Neural cell (in vitro differentiated cells): ENCODE measurements around the gene CCL8. TPM values are rescaled to one million over a fixed set of nuclear protein-coding genes. Genes with fewer than 3 reads are reported as not detected.

Experiments
- H2AFZ ChIP-seq: fragments of 200-600, 300-800 bp; sonication (generic), shearing (Covaris generic); 2 replicates; pipeline ENCODE4 v1.6.0; 2014; ENCODE audit warnings: low read depth, mild to moderate bottlenecking, antibody characterized with exemption, low read length, moderate library complexity
- H3F3A ChIP-seq: fragments of 200-600 bp; shearing (Covaris generic); 2 replicates; pipeline ENCODE4 v1.6.1; 2016; ENCODE audit warnings: mild to moderate bottlenecking, moderate library complexity, mixed read lengths, antibody characterized with exemption, low read length; ENCODE audit not compliant: insufficient read depth, poor library complexity, severe bottlenecking
- H3K27ac ChIP-seq: fragments of 200-600, 300-800 bp; sonication (generic), shearing (Covaris generic); 2 replicates; pipeline ENCODE4 v1.5.1; 2014; ENCODE audit warnings: mild to moderate bottlenecking, low read length, moderate library complexity
- H3K27me3 ChIP-seq: fragments of 300-800, 200-600 bp; sonication (generic), shearing (Covaris generic); 2 replicates; pipeline ENCODE4 v1.6.0; 2014; ENCODE audit warnings: mild to moderate bottlenecking, low read depth, low read length, moderate library complexity; ENCODE audit not compliant: insufficient read depth
- H3K36me3 ChIP-seq: fragments of 300-800, 200-600 bp; sonication (generic), shearing (Covaris generic); 2 replicates; pipeline ENCODE4 v1.5.1; 2014; ENCODE audit warnings: mild to moderate bottlenecking, antibody characterized with exemption, low read length, moderate library complexity; ENCODE audit not compliant: insufficient read depth
- H3K4me2 ChIP-seq: fragments of 300-800, 200-600 bp; sonication (generic), shearing (Covaris generic); 2 replicates; pipeline ENCODE4 v1.6.0; 2014; ENCODE audit warnings: mild to moderate bottlenecking, low read length
- H3K4me3 ChIP-seq: fragments of 300-800, 200-600 bp; sonication (generic), shearing (Covaris generic); 2 replicates; pipeline ENCODE4 v1.5.1; 2014; ENCODE audit warnings: mild to moderate bottlenecking, low read length, moderate library complexity
- H3K79me2 ChIP-seq: fragments of 200-600 bp; shearing (Covaris generic); replicated peaks from 2 replicates; pipeline ENCODE4 v1.6.0; 2014; ENCODE audit warnings: mild to moderate bottlenecking, low read length, moderate library complexity; ENCODE audit not compliant: insufficient read depth
- H3K9ac ChIP-seq: fragments of 300-800, 200-600 bp; sonication (generic), shearing (Covaris generic); 2 replicates; pipeline ENCODE4 v1.6.1; 2016; ENCODE audit warnings: mild to moderate bottlenecking, low read length, mixed read lengths
- H3K9me2 ChIP-seq: fragments of 200-600 bp; shearing (Covaris generic); 2 replicates; pipeline ENCODE4 v1.6.1; 2016; ENCODE audit warnings: mild to moderate bottlenecking, low read length, mixed read lengths; ENCODE audit not compliant: insufficient read depth
- H3K9me3 ChIP-seq: fragments of 200-600, 300-800 bp; sonication (generic), shearing (Covaris generic); 2 replicates; pipeline ENCODE4 v1.6.1; 2016; ENCODE audit warnings: mild to moderate bottlenecking, mixed run types, low read length, moderate library complexity, mixed read lengths
- H4K20me1 ChIP-seq: fragments of 200-600 bp; shearing (Covaris generic); 2 replicates; pipeline ENCODE4 v1.6.1; 2016; ENCODE audit warnings: mild to moderate bottlenecking, mixed run types; ENCODE audit not compliant: insufficient read depth
- EP300 ChIP-seq: fragments of 450-650 bp; conservative IDR thresholded peaks from 2 replicates; pipeline ENCODE4 v1.6.1; 2014; ENCODE audit warnings: antibody characterized with exemption, mild to moderate bottlenecking, moderate library complexity; ENCODE audit not compliant: poor library complexity, severe bottlenecking
- EZH2 ChIP-seq: fragments of 200-600, 300-800 bp; shearing (Covaris generic), sonication (generic); IDR thresholded peaks from 2 replicates; pipeline ENCODE4 v1.6.1; 2014; ENCODE audit warnings: antibody characterized with exemption, low read length, borderline replicate concordance, mild to moderate bottlenecking; ENCODE audit not compliant: insufficient read depth, poor library complexity, severe bottlenecking
- MXI1 ChIP-seq: fragments of 450-650 bp; conservative IDR thresholded peaks from 2 replicates; pipeline ENCODE4 v1.6.1; 2014; ENCODE audit warnings: antibody characterized with exemption, mild to moderate bottlenecking; ENCODE audit not compliant: poor library complexity, severe bottlenecking
- POLR2AphosphoS5 ChIP-seq: IDR thresholded peaks from 2 replicates; pipeline ENCODE4 v1.6.1; 2012
- RAD21 ChIP-seq: fragments of 450-650 bp; conservative IDR thresholded peaks from 2 replicates; pipeline ENCODE4 v1.6.1; 2014; ENCODE audit warnings: antibody characterized with exemption, mild to moderate bottlenecking, moderate library complexity
- SMC3 ChIP-seq: fragments of 450-650 bp; conservative IDR thresholded peaks from 2 replicates; pipeline ENCODE4 v1.6.1; 2014; ENCODE audit warnings: antibody characterized with exemption, mild to moderate bottlenecking, moderate library complexity; ENCODE audit not compliant: poor library complexity
- TAF1 ChIP-seq: IDR thresholded peaks from 2 replicates; pipeline ENCODE4 v1.6.1; 2012; ENCODE audit warnings: low read depth
- polyA plus RNA-seq: library from polyadenylated mRNA; depleted of rRNA; stranded (reverse); fragments of >200 nt; gene quantifications from 2 replicates; pipeline ENCODE4 v1.2.3, GENCODE V29; 2014
- TF ChIP-seq, protein P1 (sequence below): fragments of 450-650 bp; IDR thresholded peaks from 2 replicates; pipeline ENCODE4 v1.5.1; 2014; ENCODE audit warnings: antibody characterized with exemption, mild to moderate bottlenecking, moderate library complexity; ENCODE audit not compliant: poor library complexity, severe bottlenecking
- TF ChIP-seq, protein P2 (sequence below): IDR thresholded peaks from 2 replicates; pipeline ENCODE4 v1.6.1; 2012; ENCODE audit warnings: borderline replicate concordance

Gene CCL8
- polyA plus RNA-seq, 1 donor from 2014 or later, result not detected

DNA sequence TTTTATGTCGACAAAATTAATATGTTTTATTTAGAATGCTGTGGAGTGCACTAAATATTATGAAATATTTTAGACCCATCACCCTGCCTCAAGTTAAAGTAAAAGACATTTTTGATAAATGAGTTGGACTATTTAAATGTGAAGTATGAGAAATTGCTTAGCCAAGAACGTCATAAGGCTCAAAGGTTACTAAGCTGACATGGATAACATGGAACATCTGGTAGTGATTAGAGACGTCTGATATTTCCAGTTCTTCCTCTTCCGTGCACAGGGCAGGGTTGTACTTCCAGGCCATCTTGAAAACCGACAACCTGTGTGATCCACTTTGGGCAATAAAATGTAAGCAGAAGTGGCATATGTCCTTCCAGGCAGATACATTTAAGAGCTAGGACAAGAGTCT lies 7.2 kb upstream of the CCL8 start:
- Histone ChIP-seq H3K27me3 (no peaks in the 10 kb centered on the region), H3F3A (no peaks in the 10 kb centered on the region), H3K9ac (no peak overlapping the region), H4K20me1 (no peaks in the 10 kb centered on the region), H3K4me3 (no peak overlapping the region), H3K36me3 (no peaks in the 10 kb centered on the region), H3K79me2 (no peaks in the 10 kb centered on the region), H3K9me3 (no peaks in the 10 kb centered on the region), H3K9me2 (no peaks in the 10 kb centered on the region), H2AFZ (no peak overlapping the region), H3K4me2 (no peak overlapping the region), H3K27ac (no peak overlapping the region)
- no peak for TF ChIP-seq EP300
- TF ChIP-seq, protein P1, sequence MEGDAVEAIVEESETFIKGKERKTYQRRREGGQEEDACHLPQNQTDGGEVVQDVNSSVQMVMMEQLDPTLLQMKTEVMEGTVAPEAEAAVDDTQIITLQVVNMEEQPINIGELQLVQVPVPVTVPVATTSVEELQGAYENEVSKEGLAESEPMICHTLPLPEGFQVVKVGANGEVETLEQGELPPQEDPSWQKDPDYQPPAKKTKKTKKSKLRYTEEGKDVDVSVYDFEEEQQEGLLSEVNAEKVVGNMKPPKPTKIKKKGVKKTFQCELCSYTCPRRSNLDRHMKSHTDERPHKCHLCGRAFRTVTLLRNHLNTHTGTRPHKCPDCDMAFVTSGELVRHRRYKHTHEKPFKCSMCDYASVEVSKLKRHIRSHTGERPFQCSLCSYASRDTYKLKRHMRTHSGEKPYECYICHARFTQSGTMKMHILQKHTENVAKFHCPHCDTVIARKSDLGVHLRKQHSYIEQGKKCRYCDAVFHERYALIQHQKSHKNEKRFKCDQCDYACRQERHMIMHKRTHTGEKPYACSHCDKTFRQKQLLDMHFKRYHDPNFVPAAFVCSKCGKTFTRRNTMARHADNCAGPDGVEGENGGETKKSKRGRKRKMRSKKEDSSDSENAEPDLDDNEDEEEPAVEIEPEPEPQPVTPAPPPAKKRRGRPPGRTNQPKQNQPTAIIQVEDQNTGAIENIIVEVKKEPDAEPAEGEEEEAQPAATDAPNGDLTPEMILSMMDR, result no peak
- TF ChIP-seq EZH2, result no peak
- no peak for TF ChIP-seq SMC3
- no peak for TF ChIP-seq MXI1

DNA sequence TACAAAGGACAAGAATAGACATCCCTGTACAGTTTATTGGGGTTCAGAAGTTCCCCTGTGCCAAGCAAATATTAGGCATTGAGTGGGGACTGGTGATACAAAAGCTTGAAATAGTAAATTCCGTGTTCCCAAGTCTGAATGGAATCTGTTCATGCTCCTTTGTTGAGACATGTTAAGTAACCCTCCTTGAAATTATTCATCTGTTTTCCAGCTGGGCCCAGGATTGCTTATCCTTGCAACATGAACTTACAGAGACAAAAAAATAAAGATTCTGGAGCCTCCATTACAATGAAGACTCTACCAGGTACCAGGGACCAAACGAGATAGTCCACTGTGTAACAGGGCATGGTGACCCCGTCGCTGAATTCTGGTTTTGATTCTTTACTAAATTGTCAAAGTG lies 6.1 kb upstream of the CCL8 start:
- Histone ChIP-seq H2AFZ (no peak overlapping the region), H3K36me3 (no peaks in the 10 kb centered on the region), H3F3A (no peaks in the 10 kb centered on the region), H3K4me2 (no peak overlapping the region), H3K27me3 (no peaks in the 10 kb centered on the region), H3K79me2 (no peaks in the 10 kb centered on the region), H4K20me1 (no peaks in the 10 kb centered on the region), H3K27ac (no peak overlapping the region), H3K9me2 (no peaks in the 10 kb centered on the region), H3K9me3 (no peaks in the 10 kb centered on the region), H3K9ac (no peak overlapping the region), H3K4me3 (no peak overlapping the region)
- TF ChIP-seq SMC3 (no peak), EP300 (no peak), TAF1 (no peak), MXI1 (no peak), RAD21 (no peak), EZH2 (no peak), POLR2AphosphoS5 (no peak)
- TF ChIP-seq, protein P2, sequence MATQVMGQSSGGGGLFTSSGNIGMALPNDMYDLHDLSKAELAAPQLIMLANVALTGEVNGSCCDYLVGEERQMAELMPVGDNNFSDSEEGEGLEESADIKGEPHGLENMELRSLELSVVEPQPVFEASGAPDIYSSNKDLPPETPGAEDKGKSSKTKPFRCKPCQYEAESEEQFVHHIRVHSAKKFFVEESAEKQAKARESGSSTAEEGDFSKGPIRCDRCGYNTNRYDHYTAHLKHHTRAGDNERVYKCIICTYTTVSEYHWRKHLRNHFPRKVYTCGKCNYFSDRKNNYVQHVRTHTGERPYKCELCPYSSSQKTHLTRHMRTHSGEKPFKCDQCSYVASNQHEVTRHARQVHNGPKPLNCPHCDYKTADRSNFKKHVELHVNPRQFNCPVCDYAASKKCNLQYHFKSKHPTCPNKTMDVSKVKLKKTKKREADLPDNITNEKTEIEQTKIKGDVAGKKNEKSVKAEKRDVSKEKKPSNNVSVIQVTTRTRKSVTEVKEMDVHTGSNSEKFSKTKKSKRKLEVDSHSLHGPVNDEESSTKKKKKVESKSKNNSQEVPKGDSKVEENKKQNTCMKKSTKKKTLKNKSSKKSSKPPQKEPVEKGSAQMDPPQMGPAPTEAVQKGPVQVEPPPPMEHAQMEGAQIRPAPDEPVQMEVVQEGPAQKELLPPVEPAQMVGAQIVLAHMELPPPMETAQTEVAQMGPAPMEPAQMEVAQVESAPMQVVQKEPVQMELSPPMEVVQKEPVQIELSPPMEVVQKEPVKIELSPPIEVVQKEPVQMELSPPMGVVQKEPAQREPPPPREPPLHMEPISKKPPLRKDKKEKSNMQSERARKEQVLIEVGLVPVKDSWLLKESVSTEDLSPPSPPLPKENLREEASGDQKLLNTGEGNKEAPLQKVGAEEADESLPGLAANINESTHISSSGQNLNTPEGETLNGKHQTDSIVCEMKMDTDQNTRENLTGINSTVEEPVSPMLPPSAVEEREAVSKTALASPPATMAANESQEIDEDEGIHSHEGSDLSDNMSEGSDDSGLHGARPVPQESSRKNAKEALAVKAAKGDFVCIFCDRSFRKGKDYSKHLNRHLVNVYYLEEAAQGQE, result no peak
- TF ChIP-seq, protein P1, result no peak
